ENCODE results near the gene MED22. TPM values are rescaled to one million over a fixed set of nuclear protein-coding genes. Genes with fewer than 3 reads are reported as not detected.

Gene MED22
- total and polyA plus RNA-seq, 2 donors: 13.1 to 13.6 TPM

DNA sequence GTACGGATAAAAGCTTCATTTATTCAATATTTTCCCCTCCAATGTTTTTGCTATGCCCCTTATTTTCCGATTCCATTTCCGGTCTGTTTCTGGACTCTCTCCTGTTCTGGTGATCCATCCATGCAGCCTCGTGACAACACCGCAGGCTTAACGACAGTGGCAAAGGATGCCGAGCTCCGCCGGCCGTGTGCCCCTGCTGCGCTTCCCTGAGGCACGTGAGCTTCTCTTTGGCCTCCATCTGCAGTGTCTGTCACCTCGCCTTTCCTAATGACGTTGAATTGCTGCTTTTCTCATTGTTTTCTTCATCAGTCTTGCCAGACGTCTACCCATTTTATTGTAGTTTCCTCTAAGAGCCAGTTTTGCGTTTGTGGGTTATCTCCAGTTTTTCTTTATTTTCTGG, 40.6 kb downstream of the MED22 start:
- 85% methylated on average over 16 of the region's 16 CpGs for WGBS
- no peak for DNase-seq (ENCODE audit: low read depth in 6 of 9, low spot score in 9 of 9)
- H3K27ac ChIP-seq (ENCODE audit: low read depth in 1 of 2, low read length in 1 of 2): no peak overlapping the region

GRCh38 chr9:133306242-133307204, 41.4 kb downstream of the MED22 start:
- WGBS: 84% methylated on average over 31 of the region's 31 CpGs
- DNase-seq (ENCODE audit: low read depth in 6 of 9, low spot score in 9 of 9): no peak
- no peak overlapping the region for H3K4me3 ChIP-seq (ENCODE audit: low read length in 2 of 2)

More for the DNA sequence above, 40.6 kb downstream of the MED22 start:
- Histone ChIP-seq H3K4me3 (ENCODE audit: low read length in 2 of 2) (no peak overlapping the region), H3K4me1 (ENCODE audit: control insufficient read depth in 2 of 2, insufficient read depth in 2 of 2, low read length in 2 of 2) (peaks cover 0 to 3% of the 10 kb centered on the region in 2 donors), H3K36me3 (ENCODE audit: control insufficient read depth in 2 of 2, insufficient read depth in 2 of 2, low read length in 1 of 2) (no peaks in the 10 kb centered on the region), H3K9me3 (ENCODE audit: control insufficient read depth in 2 of 2, insufficient read depth in 1 of 2, low read length in 1 of 2) (no peaks in the 10 kb centered on the region), H3K27me3 (ENCODE audit: control insufficient read depth in 2 of 2, insufficient read depth in 1 of 2, low read length in 1 of 2) (peaks cover 0 to 2% of the 10 kb centered on the region in 2 donors)

DNA sequence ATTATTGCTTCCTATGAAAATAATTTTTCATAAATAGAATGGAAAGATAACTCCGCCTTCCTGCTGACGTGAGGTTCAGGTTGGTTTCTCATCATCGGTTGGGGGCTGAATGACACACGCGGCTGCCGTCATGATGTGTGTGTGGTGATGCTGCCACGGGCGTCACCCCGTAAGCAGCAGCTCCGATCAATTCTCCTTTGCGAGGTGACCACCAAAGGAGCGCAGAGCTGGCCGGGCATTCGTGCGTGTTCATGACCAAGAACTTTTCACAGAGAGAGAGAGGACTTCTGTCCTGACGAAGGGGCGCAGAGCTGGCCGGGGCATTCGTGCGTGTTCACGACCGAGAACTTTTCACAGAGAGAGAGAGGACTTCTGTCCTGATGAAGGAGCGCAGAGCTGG, 42.2 kb downstream of the MED22 start:
- DNase-seq (ENCODE audit: low read depth in 6 of 9, low spot score in 9 of 9): no peak
- 82% methylated on average over 22 of the region's 23 CpGs for WGBS
- peaks cover 0 to 6% of the 10 kb centered on the region in 2 donors for H3K27me3 ChIP-seq (ENCODE audit: control insufficient read depth in 2 of 2, insufficient read depth in 1 of 2, low read length in 1 of 2)

More at GRCh38 chr9:133306242-133307204, 41.4 kb downstream of the MED22 start:
- Histone ChIP-seq H3K27ac (ENCODE audit: low read depth in 1 of 2, low read length in 1 of 2) (no peak overlapping the region), H3K9me3 (ENCODE audit: control insufficient read depth in 2 of 2, insufficient read depth in 1 of 2, low read length in 1 of 2) (no peaks in the 10 kb centered on the region), H3K4me1 (ENCODE audit: control insufficient read depth in 2 of 2, insufficient read depth in 2 of 2, low read length in 2 of 2) (peaks cover 0 to 3% of the 10 kb centered on the region in 2 donors), H3K36me3 (ENCODE audit: control insufficient read depth in 2 of 2, insufficient read depth in 2 of 2, low read length in 1 of 2) (no peaks in the 10 kb centered on the region), H3K27me3 (ENCODE audit: control insufficient read depth in 2 of 2, insufficient read depth in 1 of 2, low read length in 1 of 2) (peaks cover 0 to 4% of the 10 kb centered on the region in 2 donors)

DNA sequence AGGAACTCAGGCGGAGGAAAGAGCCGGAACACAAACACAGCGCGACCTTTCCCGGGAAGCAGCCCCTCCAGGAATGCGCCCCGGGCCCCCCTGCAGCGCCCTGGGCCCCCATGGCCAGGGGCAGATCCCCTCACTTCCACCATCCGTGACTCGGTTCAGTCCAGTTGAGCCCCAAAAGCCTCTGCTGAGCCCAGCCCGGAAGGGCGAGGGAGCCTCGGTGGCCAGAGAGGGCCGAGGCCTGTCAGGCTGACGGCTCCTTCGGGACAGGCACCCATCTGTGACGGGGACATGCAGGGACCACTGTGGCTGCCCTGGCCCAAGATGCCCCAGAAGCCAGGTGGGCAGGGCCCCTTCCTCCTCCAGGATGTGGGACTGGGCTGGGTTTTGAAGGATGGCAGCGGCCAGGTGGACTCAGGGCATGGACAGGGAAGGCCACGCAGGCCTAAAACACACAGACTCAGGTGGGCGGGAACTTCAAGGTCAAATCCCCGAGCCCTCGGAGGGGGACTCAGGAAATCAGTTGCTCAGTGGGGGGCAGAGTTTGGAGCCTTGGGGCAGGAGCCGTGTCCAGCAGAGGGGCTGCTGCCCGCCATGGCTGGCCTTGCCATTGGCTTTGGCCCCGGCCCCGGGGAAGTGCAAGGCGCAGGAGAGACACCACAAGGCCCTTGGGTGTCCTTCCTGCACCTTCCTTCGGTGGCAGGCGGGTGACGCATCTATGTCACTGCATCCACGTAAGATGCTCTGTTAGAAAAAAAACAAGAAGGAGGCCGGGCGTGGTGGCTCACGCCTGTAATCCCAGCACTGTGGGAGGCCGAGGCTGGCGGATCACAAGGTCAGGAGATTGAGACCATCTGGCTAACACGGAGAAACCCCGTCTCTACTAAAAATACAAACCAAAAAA, 43.2 kb downstream of the MED22 start:
- 94% methylated on average over 38 of the region's 38 CpGs for WGBS

More for the DNA sequence above, 42.2 kb downstream of the MED22 start:
- H3K4me3 ChIP-seq (ENCODE audit: low read length in 2 of 2): no peak overlapping the region
- H3K9me3 ChIP-seq (ENCODE audit: control insufficient read depth in 2 of 2, insufficient read depth in 1 of 2, low read length in 1 of 2): no peaks in the 10 kb centered on the region
- peaks cover 0 to 3% of the 10 kb centered on the region in 2 donors for H3K4me1 ChIP-seq (ENCODE audit: control insufficient read depth in 2 of 2, insufficient read depth in 2 of 2, low read length in 2 of 2)
- H3K27ac ChIP-seq (ENCODE audit: low read depth in 1 of 2, low read length in 1 of 2): no peak overlapping the region
- H3K36me3 ChIP-seq (ENCODE audit: control insufficient read depth in 2 of 2, insufficient read depth in 2 of 2, low read length in 1 of 2): no peaks in the 10 kb centered on the region

GRCh38 chr9:133304158-133304470, 43.8 kb downstream of the MED22 start:
- peaks cover 0 to 6% of the 10 kb centered on the region in 2 donors for H3K27me3 ChIP-seq (ENCODE audit: control insufficient read depth in 2 of 2, insufficient read depth in 1 of 2, low read length in 1 of 2)
- no peak overlapping the region for H3K4me3 ChIP-seq (ENCODE audit: low read length in 2 of 2)
- H3K4me1 ChIP-seq (ENCODE audit: control insufficient read depth in 2 of 2, insufficient read depth in 2 of 2, low read length in 2 of 2): peaks cover 0 to 3% of the 10 kb centered on the region in 2 donors
- no peaks in the 10 kb centered on the region for H3K36me3 ChIP-seq (ENCODE audit: control insufficient read depth in 2 of 2, insufficient read depth in 2 of 2, low read length in 1 of 2)
- H3K27ac ChIP-seq (ENCODE audit: low read depth in 1 of 2, low read length in 1 of 2): no peak overlapping the region
- DNase-seq (ENCODE audit: low read depth in 6 of 9, low spot score in 9 of 9): no peak
- WGBS: 89% methylated on average over 13 of the region's 13 CpGs
- no peaks in the 10 kb centered on the region for H3K9me3 ChIP-seq (ENCODE audit: control insufficient read depth in 2 of 2, insufficient read depth in 1 of 2, low read length in 1 of 2)

More for the DNA sequence above, 43.2 kb downstream of the MED22 start:
- H3K27ac ChIP-seq (ENCODE audit: low read depth in 1 of 2, low read length in 1 of 2): no peak overlapping the region
- no peaks in the 10 kb centered on the region for H3K36me3 ChIP-seq (ENCODE audit: control insufficient read depth in 2 of 2, insufficient read depth in 2 of 2, low read length in 1 of 2)
- H3K4me3 ChIP-seq (ENCODE audit: low read length in 2 of 2): no peak overlapping the region
- no peak for DNase-seq (ENCODE audit: low read depth in 6 of 9, low spot score in 9 of 9)
- no peaks in the 10 kb centered on the region for H3K9me3 ChIP-seq (ENCODE audit: control insufficient read depth in 2 of 2, insufficient read depth in 1 of 2, low read length in 1 of 2)
- H3K27me3 ChIP-seq (ENCODE audit: control insufficient read depth in 2 of 2, insufficient read depth in 1 of 2, low read length in 1 of 2): peaks cover 0 to 6% of the 10 kb centered on the region in 2 donors
- H3K4me1 ChIP-seq (ENCODE audit: control insufficient read depth in 2 of 2, insufficient read depth in 2 of 2, low read length in 2 of 2): peaks cover 0 to 3% of the 10 kb centered on the region in 2 donors

DNA sequence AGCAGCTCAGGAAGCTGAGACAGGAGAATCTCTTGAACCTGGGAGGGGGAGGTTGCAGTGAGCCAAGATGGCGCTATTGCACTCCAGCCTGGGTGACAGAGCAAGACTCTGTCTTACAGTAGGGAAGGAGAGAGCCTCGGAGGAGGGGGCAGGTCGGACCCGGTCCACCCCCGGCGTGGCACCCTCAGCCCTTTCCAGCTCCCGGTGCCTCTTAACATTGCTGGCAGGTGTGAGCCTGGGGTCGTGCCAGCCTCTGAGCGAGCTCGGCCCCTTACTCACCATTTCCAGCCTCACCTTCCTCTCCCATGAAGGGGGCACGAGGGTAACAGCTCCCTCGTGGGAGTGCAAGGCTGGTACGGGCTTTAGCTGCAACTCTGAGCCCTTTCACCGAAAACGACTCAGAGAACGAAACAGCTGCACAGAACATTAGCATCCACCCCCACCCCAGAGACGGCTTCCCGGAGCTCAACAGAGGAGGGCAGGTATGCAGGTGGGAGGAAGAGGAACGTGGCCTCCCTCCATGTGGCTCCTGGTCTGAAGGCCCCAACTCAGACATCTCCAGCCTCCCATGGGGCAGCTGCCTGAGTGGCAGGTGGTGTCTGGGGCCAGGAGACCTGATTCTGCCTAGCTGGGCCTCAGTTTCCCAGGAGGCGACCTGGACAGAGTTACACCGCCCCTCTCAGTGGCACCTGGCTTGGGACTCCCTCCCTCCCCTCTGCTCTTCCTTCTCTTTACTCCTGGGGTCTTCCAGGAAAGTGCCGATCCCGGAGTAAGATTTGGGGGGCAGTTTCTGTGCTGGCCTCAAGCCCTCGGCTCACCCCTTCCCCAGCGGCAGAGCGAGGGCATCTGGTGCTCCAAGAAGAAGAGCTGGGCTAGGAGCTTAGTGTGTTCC, 44.4 kb downstream of the MED22 start:
- DNase-seq (ENCODE audit: low read depth in 6 of 9, low spot score in 9 of 9): no peak
- H3K4me3 ChIP-seq (ENCODE audit: low read length in 2 of 2): no peak overlapping the region
- H3K4me1 ChIP-seq (ENCODE audit: control insufficient read depth in 2 of 2, insufficient read depth in 2 of 2, low read length in 2 of 2): peaks cover 0 to 3% of the 10 kb centered on the region in 2 donors
- no peaks in the 10 kb centered on the region for H3K9me3 ChIP-seq (ENCODE audit: control insufficient read depth in 2 of 2, insufficient read depth in 1 of 2, low read length in 1 of 2)
- H3K36me3 ChIP-seq (ENCODE audit: control insufficient read depth in 2 of 2, insufficient read depth in 2 of 2, low read length in 1 of 2): no peaks in the 10 kb centered on the region
- no peak overlapping the region for H3K27ac ChIP-seq (ENCODE audit: low read depth in 1 of 2, low read length in 1 of 2)
- peaks cover 0 to 6% of the 10 kb centered on the region in 2 donors for H3K27me3 ChIP-seq (ENCODE audit: control insufficient read depth in 2 of 2, insufficient read depth in 1 of 2, low read length in 1 of 2)
- WGBS: 85% methylated on average over 26 of the region's 26 CpGs

- no peak for DNase-seq (ENCODE audit: low read depth in 6 of 9, low spot score in 9 of 9)
- H3K4me3 ChIP-seq (ENCODE audit: low read length in 2 of 2): no peak overlapping the region
Measured at GRCh38 chr9:133301253-133302230, 46.4 kb downstream of the MED22 start.

More at GRCh38 chr9:133301253-133302230, 46.4 kb downstream of the MED22 start:
- Histone ChIP-seq H3K27me3 (ENCODE audit: control insufficient read depth in 2 of 2, insufficient read depth in 1 of 2, low read length in 1 of 2) (peaks cover 0 to 6% of the 10 kb centered on the region in 2 donors), H3K36me3 (ENCODE audit: control insufficient read depth in 2 of 2, insufficient read depth in 2 of 2, low read length in 1 of 2) (no peaks in the 10 kb centered on the region), H3K4me1 (ENCODE audit: control insufficient read depth in 2 of 2, insufficient read depth in 2 of 2, low read length in 2 of 2) (peaks cover 0 to 3% of the 10 kb centered on the region in 2 donors), H3K9me3 (ENCODE audit: control insufficient read depth in 2 of 2, insufficient read depth in 1 of 2, low read length in 1 of 2) (no peaks in the 10 kb centered on the region), H3K27ac (ENCODE audit: low read depth in 1 of 2, low read length in 1 of 2) (no peak overlapping the region)
- WGBS: 97% methylated on average over 13 of the region's 13 CpGs

Data from thymus (tissue), 11 donors.